HG03558 (cell line): ENCODE data around the gene ZNF318.
"Not testable (repeated sequence)": the region's sequence is repeated elsewhere in the genome, so short reads cannot be mapped to it uniquely, and the experiment has no call there.

Experiments
- ATAC-seq: cut with Tn5 transposase; IDR thresholded peaks from one replicate; pipeline ENCODE4 v1.9.1; 2021; ENCODE audit warnings: moderate number of reproducible peaks; ENCODE audit not compliant: unreplicated experiment; ENCODE audit errors: extremely low read depth

Gene ZNF318

GRCh38 chr6:43347444-43347843 is 22.0 kb downstream of the ZNF318 start:
- ATAC-seq: no peak

- ATAC-seq: no peak
Observed at GRCh38 chr6:43347021-43347420, 22.4 kb downstream of the ZNF318 start.

- ATAC-seq: not testable (repeated sequence)
Observed at GRCh38 chr6:43346243-43346642, 23.2 kb downstream of the ZNF318 start.

GRCh38 chr6:43339168-43339567 is 30.3 kb downstream of the ZNF318 start:
- no peak for ATAC-seq

GRCh38 chr6:43338243-43338642 is 31.2 kb downstream of the ZNF318 start:
- ATAC-seq: no peak

GRCh38 chr6:43336382-43336781 is 33.1 kb downstream of the ZNF318 start:
- ATAC-seq: no peak

GRCh38 chr6:43335469-43335868 is 34.0 kb downstream of the ZNF318 start:
- no peak for ATAC-seq

- no peak for ATAC-seq
Observed at GRCh38 chr6:43334466-43335095, 34.9 kb downstream of the ZNF318 start.

- ATAC-seq: no peak
Observed at GRCh38 chr6:43331891-43332290, 37.6 kb downstream of the ZNF318 start.

GRCh38 chr6:43331470-43331869 is 38.0 kb downstream of the ZNF318 start:
- ATAC-seq: no peak

GRCh38 chr6:43328528-43328927 is 40.9 kb downstream of the ZNF318 start:
- no peak for ATAC-seq

GRCh38 chr6:43325876-43326275 is 43.6 kb downstream of the ZNF318 start:
- ATAC-seq: no peak

- ATAC-seq: no peak
Observed at GRCh38 chr6:43318011-43318410, 51.4 kb downstream of the ZNF318 start.

- no peak for ATAC-seq
Observed at GRCh38 chr6:43313813-43314212, 55.6 kb downstream of the ZNF318 start.

- no peak for ATAC-seq
Observed at GRCh38 chr6:43311666-43312065, 57.8 kb downstream of the ZNF318 start.

- no peak for ATAC-seq
Observed at GRCh38 chr6:43310624-43311023, 58.8 kb downstream of the ZNF318 start.

GRCh38 chr6:43310134-43310533 is 59.3 kb downstream of the ZNF318 start:
- ATAC-seq: no peak

GRCh38 chr6:43308990-43309477 is 60.4 kb downstream of the ZNF318 start:
- no peak for ATAC-seq

GRCh38 chr6:43308101-43308989 is 61.1 kb downstream of the ZNF318 start, which contains the start of gene CRIP3:
Gene CRIP3 (minus strand): TSS chr6:43308826. CDS start chr6:43308792, 34 bp downstream.
- no peak for ATAC-seq

- ATAC-seq: no peak
Observed at GRCh38 chr6:43307451-43308100, 61.9 kb downstream of the ZNF318 start.

GRCh38 chr6:43306086-43306485 is 63.4 kb downstream of the ZNF318 start:
- no peak for ATAC-seq
